T-helper 9 cell (primary cell): ENCODE results near the gene FGR.

Source experiments
- DNase-seq: peaks from one replicate; pipeline ENCODE4 v3.0.0-alpha.2; 2020

FGR gene

DNA sequence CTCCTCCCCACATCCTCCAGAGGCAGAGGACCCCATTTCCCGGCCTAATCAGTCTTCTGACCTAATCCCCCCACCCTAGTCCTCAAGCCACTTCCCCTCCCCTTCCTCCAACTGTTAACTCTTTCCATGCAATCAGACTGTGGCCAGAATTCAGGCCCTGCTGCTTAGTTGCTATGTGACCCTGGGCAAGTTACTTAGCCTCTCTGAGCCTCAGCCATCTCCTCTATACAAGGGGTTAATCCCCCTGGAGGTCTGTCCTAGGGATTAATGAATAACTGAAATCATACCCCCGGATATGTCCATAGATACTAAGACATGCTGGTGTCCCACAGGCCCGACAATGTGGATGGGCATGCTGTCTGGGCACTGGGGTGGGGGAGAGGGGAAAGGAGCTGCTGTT lies 49.3 kb downstream of the FGR start:
- no peak for DNase-seq

DNA sequence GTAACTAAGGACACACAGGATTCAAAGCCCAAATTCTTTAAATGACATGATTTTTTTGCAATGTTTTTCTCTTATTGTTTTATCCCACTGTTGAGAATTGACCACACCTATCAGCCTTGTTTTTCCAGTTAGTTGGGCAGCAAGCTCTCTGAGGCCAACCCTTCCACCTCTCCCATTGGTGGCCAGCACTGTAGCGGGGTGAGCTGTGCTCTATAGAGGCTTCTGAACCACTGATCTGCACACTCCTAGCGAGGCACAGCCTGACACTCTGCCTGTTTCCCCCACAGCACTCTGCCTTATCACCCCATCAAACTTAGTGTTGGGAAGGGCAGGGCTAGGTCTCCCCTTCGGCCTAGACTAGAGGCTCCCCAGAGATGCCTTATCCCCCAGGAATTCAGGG lies 50.5 kb downstream of the FGR start:
- DNase-seq, result no peak

DNA sequence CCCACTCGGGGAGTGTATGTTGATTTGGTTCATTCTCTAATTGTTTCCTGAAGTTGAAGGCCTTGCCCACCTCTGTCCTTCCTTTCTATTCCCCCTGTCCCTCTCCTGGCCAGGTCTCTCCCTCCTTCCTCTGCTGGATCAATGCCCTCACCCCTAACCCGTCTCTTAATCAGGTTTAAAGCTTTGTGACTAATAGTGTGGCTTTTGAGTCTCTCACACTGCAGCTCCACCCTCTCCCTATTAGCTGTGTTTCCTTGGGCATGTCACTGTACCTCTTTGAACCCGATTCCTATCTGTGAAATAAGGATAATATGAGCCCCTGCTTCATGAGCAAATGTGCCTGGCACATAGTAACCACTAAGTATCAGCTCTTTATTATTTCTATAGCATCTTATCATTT lies 51.5 kb downstream of the FGR start:
- no peak for DNase-seq

DNA sequence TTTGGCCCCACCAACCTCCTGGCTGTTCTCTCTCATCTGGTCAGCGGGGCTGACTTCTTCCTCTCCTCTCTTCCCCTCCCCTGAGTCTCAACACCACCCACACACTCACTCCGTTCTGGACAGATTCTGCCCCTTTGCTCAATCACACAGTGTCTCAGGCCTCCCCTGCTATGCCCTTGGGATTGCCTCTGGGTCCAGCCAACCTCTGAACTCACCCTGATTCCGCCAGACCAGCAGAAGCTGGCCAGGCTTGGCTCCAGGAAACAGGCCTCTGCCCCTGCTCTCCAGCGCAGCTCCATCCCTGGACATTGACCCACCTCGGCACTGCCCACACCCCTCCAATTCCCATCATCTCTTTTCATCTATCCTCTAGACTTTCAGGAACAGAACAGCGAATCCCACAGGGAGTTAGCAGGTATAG lies 53.2 kb downstream of the FGR start:
- DNase-seq, result no peak

DNA sequence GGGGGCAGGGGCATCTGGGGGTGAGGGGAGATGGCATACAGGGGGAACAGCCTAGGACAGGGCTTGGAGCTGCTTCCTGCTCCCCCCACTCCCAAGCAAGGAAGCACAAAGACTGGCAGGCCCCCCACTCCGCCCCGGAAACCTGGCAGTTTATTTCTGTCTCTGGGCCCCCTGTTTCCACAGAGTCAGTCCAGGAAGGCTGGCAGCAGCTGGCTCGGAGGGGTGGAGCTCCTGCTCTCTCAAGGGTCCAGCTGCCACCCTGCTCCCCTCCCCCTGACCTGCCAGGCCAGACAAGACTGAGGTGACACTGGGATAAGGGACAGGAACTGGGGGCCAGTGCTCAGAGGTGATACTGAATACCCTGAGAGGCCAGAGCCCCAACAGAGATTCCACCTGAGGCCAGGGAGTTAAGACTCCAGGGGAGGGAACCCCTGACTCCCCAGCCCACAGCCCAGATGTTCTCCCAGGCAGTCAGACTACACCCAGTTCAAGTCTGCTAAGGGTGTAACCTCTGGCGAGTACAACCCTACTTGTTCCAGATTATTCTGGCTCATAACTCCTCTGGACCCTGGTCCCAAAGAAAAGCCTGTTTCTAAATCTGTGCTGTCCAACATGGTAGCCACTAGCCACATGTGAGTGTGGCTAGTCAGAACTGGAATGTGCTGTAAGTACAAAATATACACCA lies 57.3 kb downstream of the FGR start:
- DNase-seq, result no peak

DNA sequence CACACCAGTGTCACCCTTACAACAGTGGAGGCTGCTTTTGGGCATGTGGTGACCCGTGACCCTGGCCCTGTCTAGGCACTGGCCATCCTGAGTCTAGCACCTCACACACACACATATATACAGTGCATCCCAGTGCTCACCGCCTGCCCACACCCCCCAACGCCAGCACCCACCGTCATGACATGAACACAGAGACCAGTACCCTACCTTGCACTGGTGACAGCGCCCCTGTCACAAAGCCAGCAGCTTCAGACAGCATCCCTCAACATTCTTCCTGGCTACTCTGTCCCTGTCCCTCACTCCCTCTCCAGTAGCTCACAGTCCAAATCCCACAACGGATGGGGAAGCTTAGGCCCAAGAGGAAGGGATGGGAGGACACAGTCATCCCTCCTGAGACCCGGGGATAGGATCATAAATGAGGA lies 58.2 kb downstream of the FGR start:
- DNase-seq, result no peak

DNA sequence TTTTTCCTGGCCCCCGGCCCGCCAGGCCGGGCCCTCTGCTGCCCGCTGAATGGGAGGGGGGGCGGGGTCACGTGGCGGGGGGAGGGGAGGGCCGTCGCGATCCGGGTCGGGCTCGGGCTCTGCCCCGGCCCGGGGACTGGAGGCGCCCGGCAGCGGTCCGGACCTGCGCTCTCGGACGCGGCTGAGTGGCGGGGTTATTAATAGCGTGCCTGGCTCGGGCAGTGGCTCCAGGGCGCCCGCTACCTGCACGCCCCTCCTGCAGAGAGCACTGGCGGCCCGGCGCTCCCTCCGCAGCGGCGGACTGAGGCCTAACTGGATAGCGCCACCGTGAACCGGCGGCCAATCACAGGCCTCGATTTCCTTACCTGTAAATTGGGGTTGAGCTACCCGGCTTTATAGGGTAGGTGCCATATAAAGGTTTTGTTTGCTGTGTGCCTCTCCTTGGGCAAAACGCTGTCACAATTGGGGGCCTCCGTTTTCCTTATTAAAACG lies 59.1 kb downstream of the FGR start:
- DNase-seq, result no peak

DNA sequence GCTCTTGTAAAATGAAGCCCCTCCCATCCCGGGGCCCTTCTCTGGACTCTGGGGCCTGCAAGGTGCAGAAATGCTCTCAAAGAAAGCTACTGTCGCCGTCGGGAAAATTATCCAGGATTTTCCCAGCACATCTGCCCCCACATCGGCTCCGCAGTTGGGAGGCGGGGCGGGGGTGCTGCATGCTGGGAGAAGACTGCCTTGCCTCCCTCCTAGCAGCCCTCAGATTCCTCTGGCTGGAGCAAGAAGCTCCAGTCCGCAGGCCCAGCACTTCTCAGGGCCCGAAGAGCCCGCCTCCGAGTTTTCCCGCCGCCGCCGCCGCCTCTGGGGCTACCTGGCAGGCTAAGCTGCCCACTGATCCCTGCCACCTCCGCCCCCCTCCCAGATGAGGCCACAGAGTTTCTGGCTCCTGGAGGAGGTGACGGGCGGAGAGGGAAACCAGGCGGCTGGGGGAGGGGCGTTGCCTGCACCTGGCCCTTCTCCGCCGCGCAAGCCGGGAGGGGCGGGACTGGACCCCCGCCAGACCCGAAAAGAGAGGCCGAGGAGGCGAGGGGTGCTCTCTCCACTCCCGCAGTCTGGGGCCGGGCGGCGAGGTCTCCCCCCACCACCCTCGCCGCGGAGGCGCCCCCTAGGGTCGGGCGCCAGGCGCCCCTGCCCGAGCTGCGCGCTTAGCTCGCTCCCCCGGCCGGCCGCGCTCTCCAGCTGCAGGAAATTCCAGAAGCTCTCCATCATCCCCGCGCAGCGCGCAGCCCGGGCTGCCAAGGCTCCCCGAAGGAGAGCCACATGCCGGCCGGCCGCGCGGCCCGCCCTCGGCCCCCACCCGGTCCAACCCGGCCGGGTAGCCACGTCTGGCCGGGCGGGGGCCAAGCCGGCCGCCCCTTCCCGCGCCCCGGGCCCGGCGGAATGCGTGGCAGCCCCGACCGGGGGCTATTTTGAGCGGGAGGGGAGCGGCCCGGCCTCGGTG lies 59.8 kb downstream of the FGR start:
- DNase-seq, result no peak

DNA sequence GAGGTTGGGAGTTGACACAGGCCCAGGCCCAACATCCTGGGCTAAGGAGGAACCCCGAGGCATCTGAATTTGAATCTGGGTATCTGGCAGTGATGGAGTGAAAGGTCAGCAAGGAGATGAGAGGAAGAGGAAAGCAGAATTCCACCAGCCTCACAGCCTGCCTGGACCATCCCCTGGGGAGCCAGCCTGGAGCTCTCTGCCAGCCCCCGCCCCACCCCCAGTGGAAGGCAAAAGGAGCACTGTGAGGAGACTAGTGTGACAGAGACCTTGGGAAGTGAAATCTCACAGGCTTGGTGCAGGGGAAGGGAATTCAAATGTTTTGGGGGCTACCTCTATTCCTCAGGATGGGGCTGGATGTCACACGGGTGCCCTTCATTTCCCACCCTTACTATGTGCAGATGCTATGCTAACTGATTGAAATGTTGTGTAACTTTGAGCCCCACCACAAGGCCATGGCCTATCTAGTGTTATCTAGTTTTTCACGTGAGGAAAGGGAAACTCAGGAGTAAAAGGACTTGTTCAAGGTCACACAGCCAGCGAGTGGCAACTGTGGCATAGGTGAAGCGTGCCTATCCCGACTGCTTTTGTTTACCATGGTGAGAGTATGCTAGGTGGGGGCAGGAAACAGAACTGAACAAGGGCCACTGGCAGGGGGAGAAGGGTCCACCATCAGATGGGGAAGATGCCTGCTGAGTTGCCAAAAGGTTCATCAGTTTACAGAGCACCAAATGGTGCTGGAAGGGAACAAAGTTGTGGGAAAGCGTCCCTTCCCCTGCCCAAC lies 60.8 kb downstream of the FGR start:
- DNase-seq, result no peak

DNA sequence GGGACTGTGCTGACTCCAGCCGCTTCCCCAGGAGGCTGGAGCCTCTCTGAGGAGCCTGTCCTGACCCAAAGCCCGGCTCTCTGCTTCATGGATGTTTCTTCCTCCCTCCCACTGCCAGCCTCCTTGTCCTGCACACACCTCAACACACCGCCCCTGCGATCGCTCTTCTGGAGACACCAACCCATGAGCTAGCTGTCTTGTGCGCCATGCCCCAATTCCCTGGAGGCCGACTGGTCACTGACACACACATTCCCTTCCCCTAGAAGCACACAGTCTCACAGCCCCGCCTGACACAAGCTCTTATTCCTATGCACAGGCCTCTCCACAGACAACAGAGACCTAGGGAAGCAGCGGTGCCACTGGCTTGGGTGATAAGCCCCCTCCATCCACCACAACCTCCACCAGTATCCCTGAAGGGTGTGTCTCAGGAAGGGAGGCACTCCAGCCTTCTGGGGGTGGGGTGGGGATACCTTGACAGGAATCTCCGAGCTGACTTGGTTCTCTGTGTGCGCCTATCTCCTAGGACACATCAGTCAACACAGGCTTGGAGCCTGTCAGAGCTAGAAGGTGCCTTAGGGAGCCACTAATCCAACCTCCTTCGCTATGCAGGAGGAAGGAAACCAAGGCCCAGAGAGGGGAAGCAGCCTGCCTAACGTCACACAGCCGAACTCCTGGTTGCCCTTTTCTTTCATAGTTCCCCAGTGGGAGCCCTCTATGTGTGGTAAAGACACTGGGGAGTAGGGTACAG lies 62.1 kb downstream of the FGR start:
- DNase-seq, result no peak

DNA sequence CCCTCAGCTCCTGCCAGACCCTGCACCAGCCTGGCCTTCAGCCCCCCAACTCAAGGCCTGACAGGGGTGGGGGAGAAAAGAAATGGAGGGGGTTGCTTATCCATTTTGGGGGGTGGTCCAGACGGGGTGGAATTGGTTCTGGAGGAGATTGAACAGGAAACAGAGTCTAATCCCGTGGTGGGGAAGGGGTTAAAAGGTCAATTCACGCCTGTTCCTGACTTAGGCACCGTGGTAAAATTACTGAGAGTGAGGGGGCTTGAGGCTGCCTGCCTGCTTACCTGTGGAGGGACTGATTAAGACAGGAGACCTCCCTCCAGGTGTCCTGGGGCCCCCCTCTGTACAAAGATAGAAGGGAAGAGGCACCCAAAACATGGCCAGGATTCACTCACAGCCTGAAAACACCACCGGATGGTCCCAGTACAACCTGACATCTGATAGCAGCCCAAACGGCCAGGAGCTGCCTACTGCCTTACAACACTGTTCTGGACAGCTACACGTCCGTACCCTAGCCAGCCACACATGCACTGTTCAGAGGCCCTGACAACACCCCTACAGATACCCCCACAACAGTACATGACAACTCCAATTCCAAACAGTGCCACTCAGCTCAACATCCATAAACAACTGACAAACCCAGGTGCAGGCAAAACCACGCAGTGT lies 62.8 kb downstream of the FGR start:
- no peak for DNase-seq

DNA sequence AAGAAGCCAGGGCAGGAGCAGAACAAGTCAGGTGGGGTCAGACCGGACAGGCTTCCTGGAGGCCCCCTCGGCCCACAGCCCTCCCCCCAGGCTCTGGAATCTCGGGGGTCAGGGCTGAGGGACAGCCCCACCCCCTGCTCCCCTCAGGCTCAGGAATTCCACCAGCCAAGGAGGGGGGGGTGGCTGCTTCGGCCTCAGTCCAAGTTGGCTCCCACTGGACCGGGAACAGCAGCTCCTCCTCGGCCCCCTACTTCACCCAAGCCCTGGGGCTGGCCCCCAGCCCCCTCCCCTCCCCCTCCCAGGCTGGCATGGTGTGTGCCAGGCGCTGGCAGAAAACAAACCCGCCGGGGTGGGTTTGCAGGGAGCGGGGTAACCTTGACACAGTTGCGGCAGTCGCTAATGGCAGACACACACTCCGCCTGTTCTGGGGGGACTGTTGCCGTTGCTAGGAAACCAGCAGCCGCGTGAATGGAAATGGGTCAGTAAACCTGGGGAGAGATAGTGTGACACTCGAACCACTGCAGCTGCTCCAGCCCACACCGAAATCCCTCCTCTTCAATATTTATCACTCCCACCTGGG lies 63.5 kb downstream of the FGR start:
- DNase-seq, result no peak

DNA sequence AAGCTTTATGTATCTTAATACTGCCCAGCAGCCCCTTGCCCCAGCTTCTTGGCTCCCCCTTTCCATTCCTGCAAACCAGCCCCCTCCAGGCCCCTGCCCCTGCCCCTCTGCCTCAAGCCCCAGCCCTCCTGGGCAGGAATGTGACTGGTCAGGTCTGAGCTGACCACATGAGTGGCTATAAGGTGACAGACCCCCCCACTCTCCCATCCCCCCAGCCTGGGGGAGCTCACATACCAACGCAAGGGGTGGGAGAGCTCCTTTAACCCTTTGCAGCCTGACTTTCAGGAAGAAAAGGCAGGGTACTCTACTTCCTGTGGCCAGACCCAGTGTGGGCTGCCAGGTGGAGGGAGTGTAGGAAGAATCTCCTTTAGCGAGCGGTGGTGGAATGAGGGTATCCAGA lies 64.2 kb downstream of the FGR start:
- DNase-seq, result no peak

DNA sequence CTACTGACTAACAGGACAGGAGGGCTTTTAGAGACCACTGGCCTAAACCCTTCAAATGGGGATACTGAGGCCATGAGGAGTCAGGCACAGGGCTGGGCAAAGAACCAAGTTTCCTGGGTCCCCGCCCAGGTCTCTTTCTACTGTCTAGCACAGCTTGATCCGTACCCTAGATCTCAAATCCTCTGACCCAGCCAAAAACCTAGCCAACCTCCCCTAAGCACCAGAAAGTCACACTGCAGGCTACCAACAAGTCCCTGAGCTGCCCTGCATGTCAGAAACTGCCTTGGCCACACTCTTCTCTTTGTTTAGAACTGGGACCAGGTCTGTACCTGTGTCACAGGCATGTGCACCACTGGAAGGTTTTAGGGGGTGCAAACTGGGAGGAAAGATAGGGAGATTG lies 64.6 kb downstream of the FGR start:
- no peak for DNase-seq

DNA sequence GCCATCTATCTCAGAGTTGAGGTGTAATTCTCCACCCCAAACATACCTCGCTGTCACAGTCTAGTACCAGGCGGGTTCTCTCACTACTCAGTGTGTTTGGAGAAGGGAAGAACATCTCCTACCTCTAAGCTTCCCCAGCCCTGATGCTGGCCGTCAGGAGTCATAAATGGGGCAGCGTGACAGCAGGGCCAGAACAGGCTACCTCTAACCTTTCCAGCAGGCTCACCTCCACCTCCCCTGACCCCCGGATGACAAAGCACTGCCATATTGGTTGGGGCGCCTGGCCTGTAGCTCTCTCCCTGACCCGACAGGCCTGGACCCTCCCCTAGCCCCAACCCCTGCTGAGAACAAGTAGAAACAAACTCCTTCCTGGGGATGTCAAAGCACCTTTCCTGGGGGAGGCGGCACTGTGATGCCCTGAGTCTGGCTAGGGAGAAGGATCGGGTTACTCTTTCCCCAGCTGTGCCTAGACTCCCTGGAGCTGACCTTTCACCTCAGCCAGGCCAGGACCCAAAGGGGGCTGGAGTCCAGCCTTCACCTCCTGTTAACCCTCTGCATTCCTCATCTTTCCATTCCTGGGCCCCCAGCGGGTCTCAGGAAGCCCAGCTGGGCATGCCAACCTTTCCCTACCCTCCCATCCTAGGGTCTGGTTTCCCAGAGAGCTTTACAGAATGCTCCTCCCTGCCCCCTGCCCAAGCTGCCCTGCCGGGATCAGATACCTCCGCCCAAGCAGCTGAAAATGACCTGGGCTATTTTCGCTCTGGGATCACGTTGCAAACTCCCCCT lies 65.3 kb downstream of the FGR start:
- no peak for DNase-seq

DNA sequence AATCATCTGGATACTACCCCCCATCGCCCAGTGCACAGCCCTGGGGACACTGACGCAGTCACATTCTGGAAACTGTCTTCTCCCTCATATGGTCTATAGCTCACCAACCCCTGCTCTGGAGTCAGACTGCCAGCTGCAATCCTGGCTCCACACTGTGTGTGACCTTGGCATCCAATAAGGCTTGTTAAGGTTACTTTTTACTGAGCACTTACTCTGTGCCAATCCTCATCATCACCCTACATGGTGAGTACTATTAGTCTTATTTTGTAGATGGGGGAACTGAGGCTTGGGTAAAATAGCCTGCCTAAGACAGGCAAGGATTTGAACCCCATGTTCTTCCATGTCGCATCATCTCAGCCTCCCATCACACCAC lies 65.9 kb downstream of the FGR start:
- no peak for DNase-seq

DNA sequence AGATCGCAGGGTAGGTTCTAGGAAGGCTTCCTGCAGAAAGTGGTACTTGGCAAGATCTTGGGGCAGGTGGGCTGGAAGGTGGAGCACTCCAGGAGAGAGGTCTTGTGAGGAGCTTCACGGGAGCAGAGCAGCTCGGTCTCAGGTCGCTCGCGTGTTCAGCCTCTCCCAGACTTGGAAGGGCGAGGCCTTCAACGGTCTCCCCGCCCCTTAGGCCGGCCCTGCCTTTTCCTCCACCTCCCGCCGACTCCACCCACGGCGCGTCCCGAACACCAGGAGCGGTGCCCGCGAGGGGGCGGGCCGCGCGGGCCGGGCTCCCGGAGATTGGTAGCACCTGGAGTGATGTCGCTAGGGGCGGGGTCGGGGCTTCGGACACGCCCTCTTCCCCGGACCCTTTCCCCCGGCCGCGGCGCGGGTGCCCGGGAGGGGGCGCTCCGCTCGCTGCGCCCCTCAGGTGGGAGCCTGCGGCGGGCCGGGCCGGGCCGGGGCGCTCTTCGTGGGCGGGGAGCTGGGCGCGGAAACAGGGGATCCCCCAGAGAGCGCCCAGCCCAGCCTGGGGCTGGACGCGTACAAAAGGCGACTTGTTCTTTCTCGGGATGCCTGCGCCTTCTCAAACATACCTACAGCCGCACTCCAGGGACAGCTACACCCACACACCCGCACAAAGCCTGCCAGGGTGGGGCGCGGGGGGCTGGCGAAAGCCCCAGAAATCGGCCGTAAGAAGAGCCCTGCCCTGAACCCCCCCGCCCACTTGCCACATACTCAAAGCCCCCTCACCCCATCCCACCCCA lies 66.5 kb downstream of the FGR start:
- peak; percentile 94 for DNase-seq

DNA sequence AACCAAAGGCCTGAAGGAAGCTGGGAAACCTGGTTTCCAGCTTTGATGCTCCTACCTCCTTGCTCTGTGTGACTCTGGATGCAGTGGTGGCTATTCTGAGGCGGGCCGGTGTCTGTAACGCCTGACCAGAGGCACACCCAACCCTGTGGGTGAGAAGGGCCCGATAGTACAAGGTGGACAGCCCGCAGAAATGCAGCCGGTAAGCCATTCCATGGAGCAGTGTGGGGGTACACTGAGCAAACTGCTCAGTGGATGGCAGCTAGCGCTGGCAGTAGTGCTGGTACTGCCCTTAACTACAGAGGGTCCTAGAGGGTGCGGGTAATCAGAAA lies 67.0 kb downstream of the FGR start:
- DNase-seq, result no peak

DNA sequence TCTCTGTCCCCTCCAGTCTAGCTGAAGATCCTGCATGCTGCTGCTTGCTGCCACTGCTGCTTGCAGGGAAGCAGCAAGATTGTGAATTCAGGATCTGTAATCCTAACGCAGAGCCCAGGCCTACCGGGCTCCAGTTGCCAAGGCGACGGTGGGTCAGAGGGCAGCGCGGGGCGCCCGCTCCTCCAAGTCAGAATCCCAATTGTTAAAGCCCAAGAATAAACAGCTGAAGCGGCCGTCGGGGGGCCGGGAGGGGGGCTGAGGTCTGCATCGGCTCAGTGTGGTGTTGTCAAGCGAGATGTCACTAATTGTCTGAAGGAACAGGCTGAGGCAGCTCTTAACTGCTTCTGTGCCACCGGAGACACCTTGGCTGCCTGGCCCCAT lies 67.8 kb downstream of the FGR start:
- DNase-seq, result no peak
